HG03159 (cell line): ENCODE results near the gene LRRC8D.
"Not testable (repeated sequence)": the region's sequence is repeated elsewhere in the genome, so short reads cannot be mapped to it uniquely, and the experiment has no call there.

Source experiments
- ATAC-seq: cut with Tn5 transposase; IDR thresholded peaks from one replicate; pipeline ENCODE4 v1.9.1; 2021; ENCODE audit warnings: mild to moderate bottlenecking, moderate library complexity; ENCODE audit not compliant: unreplicated experiment

LRRC8D gene

GRCh38 chr1:89982846-89983245 is 162.0 kb downstream of the LRRC8D start:
- ATAC-seq, result not testable (repeated sequence)

- ATAC-seq, result not testable (repeated sequence)
Measured at GRCh38 chr1:89984564-89985116, 163.8 kb downstream of the LRRC8D start.

- ATAC-seq, result no peak
Measured at GRCh38 chr1:89986020-89986419, 165.2 kb downstream of the LRRC8D start.
